OCI-LY7 (cell line): ENCODE measurements around the gene FRMD7. TPM values are rescaled to one million over a fixed set of nuclear protein-coding genes. Genes with fewer than 3 reads are reported as not detected.
"Not testable (repeated sequence)": the region's sequence is repeated elsewhere in the genome, so short reads cannot be mapped to it uniquely, and the experiment has no call there.

Experiments used
- BruUV-seq: library from RNA; stranded (reverse); fragments of 400-500 nt; replicated peaks from 2 replicates; lab custom pipeline; 2021; lab: Mats Ljungman, UMichigan
- CTCF ChIA-PET: fragments of 300-600 bp; sonication (Branson Sonifier 250); formaldehyde crosslinking; loops from one replicate; lab custom pipeline; 2022; ENCODE audit warnings: antibody characterized with exemption; ENCODE audit not compliant: unreplicated experiment; lab: Charles Lee
- POLR2A ChIA-PET: fragments of 300-600 bp; sonication (Branson Sonifier 250); formaldehyde crosslinking; loops from one replicate; lab custom pipeline; 2022; ENCODE audit warnings: antibody characterized with exemption; lab: Charles Lee
- DNase-seq: peaks from one replicate; pipeline ENCODE4 v3.0.0-alpha.2; 2015; ENCODE audit warnings: low spot score
- H2AFZ ChIP-seq: fragments of 200-600 bp; sonication (generic), shearing (Covaris generic); 2 replicates; pipeline ENCODE4 v1.6.1; 2014; ENCODE audit warnings: mild to moderate bottlenecking, antibody characterized with exemption, low read length, moderate library complexity
- H3K27ac ChIP-seq: fragments of 200-600 bp; sonication (generic); 2 replicates; pipeline ENCODE4 v1.5.1; 2014; ENCODE audit warnings: mixed run types, low read depth, mild to moderate bottlenecking, moderate library complexity, low read length, inconsistent platforms; ENCODE audit not compliant: poor library complexity, severe bottlenecking
- H3K36me3 ChIP-seq: fragments of 200-600 bp; sonication (generic); 2 replicates; pipeline ENCODE4 v1.6.1; 2014; ENCODE audit warnings: mild to moderate bottlenecking, antibody characterized with exemption, low read length, moderate library complexity, mixed read lengths; ENCODE audit not compliant: insufficient read depth
- H3K4me1 ChIP-seq: fragments of 200-600 bp; sonication (generic); 2 replicates; pipeline ENCODE4 v1.5.1; 2014; ENCODE audit warnings: mild to moderate bottlenecking, low read length; ENCODE audit not compliant: insufficient read depth, poor library complexity, severe bottlenecking
- H3K4me2 ChIP-seq: fragments of 200-600 bp; sonication (generic); 2 replicates; pipeline ENCODE4 v1.6.1; 2014; ENCODE audit warnings: mild to moderate bottlenecking, low read length
- H3K4me3 ChIP-seq: fragments of 200-600 bp; sonication (generic); 2 replicates; pipeline ENCODE4 v1.5.1; 2014; ENCODE audit warnings: mild to moderate bottlenecking, low read depth, low read length; ENCODE audit not compliant: poor library complexity, severe bottlenecking
- H3K79me2 ChIP-seq: fragments of 200-600 bp; sonication (generic); 2 replicates; pipeline ENCODE4 v1.6.1; 2016; ENCODE audit warnings: low read depth, mild to moderate bottlenecking, low read length, moderate library complexity, mixed read lengths; ENCODE audit not compliant: insufficient read depth
- H3K9me2 ChIP-seq: fragments of 200-600 bp; sonication (generic); 2 replicates; pipeline ENCODE4 v1.6.1; 2016; ENCODE audit warnings: mild to moderate bottlenecking, low read length, mixed read lengths; ENCODE audit not compliant: insufficient read depth
- H3K9me3 ChIP-seq: fragments of 200-600 bp; sonication (generic); 2 replicates; pipeline ENCODE4 v1.6.1; 2014; ENCODE audit warnings: mild to moderate bottlenecking, mixed run types, low read length, mixed read lengths
- H4K20me1 ChIP-seq: fragments of 200-600 bp; sonication (generic); 2 replicates; pipeline ENCODE4 v1.6.1; 2014; ENCODE audit warnings: mild to moderate bottlenecking, antibody characterized with exemption, low read length, moderate library complexity, mixed read lengths; ENCODE audit not compliant: insufficient read depth
- EZH2phosphoT487 ChIP-seq: fragments of 200-600 bp; sonication (generic); IDR thresholded peaks from 2 replicates; pipeline ENCODE4 v1.6.1; 2018; ENCODE audit warnings: low read depth, borderline replicate concordance, mild to moderate bottlenecking, mixed run types, antibody characterized with exemption, low read length, moderate library complexity, mixed read lengths
- intact Hi-C: fragments of 100-400 bp; cut with micrococcal nuclease; formaldehyde crosslinking; loops from one replicate; pipeline ENCODE4 v1.10.0; 2022; ENCODE audit not compliant: unreplicated experiment
- total RNA-seq, 2 experiments: library from RNA; depleted of rRNA in 1 of 2; stranded (reverse); fragments of >200 nt in 1 of 2; shearing (Covaris generic) in 1 of 2; gene quantifications; 2 replicates each; pipeline ENCODE4 v1.2.3, GENCODE V29; 2014 to 2022
- TF ChIP-seq, protein P1 (sequence below): fragments of 200-600 bp; sonication (generic); conservative IDR thresholded peaks from 2 replicates; pipeline ENCODE4 v1.5.1; 2014; ENCODE audit warnings: mild to moderate bottlenecking, antibody characterized with exemption, low read length, moderate library complexity, mixed read lengths

The FRMD7 gene
- total RNA-seq, 2 experiments from 2014 or later: not detected

DNA sequence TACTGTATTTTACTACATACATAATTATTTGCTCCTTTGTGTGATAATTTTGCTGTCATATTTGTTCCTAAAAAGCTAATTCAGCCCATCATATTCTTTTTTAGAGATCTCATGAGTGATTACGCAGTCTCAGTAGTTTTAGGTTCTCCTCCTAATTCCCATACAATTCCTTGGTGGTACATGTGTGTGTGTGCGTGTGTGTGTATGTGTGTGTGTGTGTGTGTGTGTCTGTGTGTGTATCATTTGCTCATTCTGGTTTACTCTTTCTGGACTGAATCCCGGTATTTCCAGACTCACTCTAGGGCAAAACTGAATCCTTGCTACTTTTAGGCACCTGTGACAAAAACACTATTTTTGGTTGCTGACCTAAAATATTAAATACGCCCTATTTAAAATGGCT lies 69.8 kb downstream of the FRMD7 start:
- Histone ChIP-seq H3K9me3 (no peaks in the 10 kb centered on the region), H3K4me1 (peaks cover 12% of the 10 kb centered on the region), H3K79me2 (no peaks in the 10 kb centered on the region), H3K9me2 (no peaks in the 10 kb centered on the region), H3K36me3 (no peaks in the 10 kb centered on the region), H3K4me3 (no peak overlapping the region), H3K4me2 (no peak overlapping the region), H2AFZ (no peak overlapping the region), H3K27ac (no peak overlapping the region), H4K20me1 (no peaks in the 10 kb centered on the region)
- POLR2A ChIA-PET: interaction anchor here (0.7 to 1.5 kb wide), 3 partner anchors 11 to 16 kb away, joined by 3 to 4 read pairs (median 3); no protein-coding TSS in a partner anchor
- no peak for DNase-seq
- intact Hi-C loops: no loop called here
- BruUV-seq: no TSS peak
- CTCF ChIA-PET: no interaction called here
- TF ChIP-seq EZH2phosphoT487: no peak
- TF ChIP-seq, protein P1, sequence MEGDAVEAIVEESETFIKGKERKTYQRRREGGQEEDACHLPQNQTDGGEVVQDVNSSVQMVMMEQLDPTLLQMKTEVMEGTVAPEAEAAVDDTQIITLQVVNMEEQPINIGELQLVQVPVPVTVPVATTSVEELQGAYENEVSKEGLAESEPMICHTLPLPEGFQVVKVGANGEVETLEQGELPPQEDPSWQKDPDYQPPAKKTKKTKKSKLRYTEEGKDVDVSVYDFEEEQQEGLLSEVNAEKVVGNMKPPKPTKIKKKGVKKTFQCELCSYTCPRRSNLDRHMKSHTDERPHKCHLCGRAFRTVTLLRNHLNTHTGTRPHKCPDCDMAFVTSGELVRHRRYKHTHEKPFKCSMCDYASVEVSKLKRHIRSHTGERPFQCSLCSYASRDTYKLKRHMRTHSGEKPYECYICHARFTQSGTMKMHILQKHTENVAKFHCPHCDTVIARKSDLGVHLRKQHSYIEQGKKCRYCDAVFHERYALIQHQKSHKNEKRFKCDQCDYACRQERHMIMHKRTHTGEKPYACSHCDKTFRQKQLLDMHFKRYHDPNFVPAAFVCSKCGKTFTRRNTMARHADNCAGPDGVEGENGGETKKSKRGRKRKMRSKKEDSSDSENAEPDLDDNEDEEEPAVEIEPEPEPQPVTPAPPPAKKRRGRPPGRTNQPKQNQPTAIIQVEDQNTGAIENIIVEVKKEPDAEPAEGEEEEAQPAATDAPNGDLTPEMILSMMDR: no peak

DNA sequence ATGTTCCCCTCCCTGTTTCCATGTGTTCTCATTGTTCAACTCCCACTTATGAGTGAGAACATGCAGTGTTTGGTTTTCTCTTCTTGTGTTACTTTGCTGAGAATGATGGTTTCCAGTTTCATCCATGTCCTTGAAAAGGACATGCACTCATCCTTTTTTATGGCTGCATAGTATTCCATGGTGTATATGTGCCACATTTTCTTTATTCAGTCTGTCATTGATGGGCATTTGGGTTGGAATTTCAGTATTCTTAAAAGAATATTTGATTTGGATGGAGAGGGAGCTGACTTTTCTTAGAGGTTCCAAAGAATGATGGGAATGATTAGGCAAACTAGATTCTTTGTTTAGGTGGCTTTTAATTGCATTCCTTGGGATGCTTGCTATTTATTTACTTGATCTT lies 76.0 kb downstream of the FRMD7 start:
- CTCF ChIA-PET, BruUV-seq, H3K9me3 ChIP-seq, DNase-seq, intact Hi-C loops, H3K9me2 ChIP-seq, H3K4me1 ChIP-seq, H3K36me3 ChIP-seq, H4K20me1 ChIP-seq, H3K4me3 ChIP-seq, H2AFZ ChIP-seq, H3K4me2 ChIP-seq, H3K27ac ChIP-seq: not testable (repeated sequence)
- POLR2A ChIA-PET: interaction anchor here (0.7 kb wide), 1 partner anchor 259 kb away, joined by 3 read pairs; no protein-coding TSS in a partner anchor
- peaks cover 11% of the 10 kb centered on the region; the same call in 1 of the 2 replicates for H3K79me2 ChIP-seq

DNA sequence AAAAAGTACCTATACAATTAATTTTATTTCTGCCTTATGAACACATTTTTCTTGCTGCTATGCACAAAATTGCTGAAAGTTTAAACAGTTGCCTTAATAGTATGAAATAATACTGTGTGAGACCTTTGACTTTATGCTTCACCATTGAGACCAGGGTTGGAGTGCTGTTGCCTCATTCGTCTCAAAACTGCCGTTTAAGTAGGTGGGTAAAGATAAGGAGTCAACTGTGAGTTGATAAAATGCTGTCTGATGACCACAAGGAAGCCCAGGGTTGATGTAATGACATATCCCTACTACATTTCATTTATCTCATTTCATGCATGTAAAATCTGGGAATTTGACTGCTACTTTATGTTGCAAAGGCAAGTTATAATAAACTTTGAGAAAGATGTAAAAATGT lies 81.3 kb downstream of the FRMD7 start:
- TF ChIP-seq, protein P1: no peak
- no peak for TF ChIP-seq EZH2phosphoT487
- no peak overlapping the region for H3K4me3 ChIP-seq
- intact Hi-C loops: no loop called here
- no peak for DNase-seq
- H3K4me2 ChIP-seq: no peak overlapping the region
- BruUV-seq: no TSS peak
- peaks cover 20% of the 10 kb centered on the region; the same call in 1 of the 2 replicates for H3K79me2 ChIP-seq
- no peaks in the 10 kb centered on the region for H3K4me1 ChIP-seq
- POLR2A ChIA-PET: no interaction called here
- no peaks in the 10 kb centered on the region for H3K9me3 ChIP-seq
- CTCF ChIA-PET: no interaction called here
- no peaks in the 10 kb centered on the region; the same call in 1 of the 2 replicates for H4K20me1 ChIP-seq
- H3K27ac ChIP-seq: no peak overlapping the region
- no peak overlapping the region for H2AFZ ChIP-seq
- H3K9me2 ChIP-seq: no peaks in the 10 kb centered on the region
- no peaks in the 10 kb centered on the region for H3K36me3 ChIP-seq
